GM18868 (cell line): ENCODE results near the gene TSPAN5.

ENCODE experiments used
- ATAC-seq: cut with Tn5 transposase; IDR thresholded peaks from one replicate; pipeline ENCODE4 v1.9.1; 2021; ENCODE audit warnings: mild to moderate bottlenecking, moderate library complexity; ENCODE audit not compliant: unreplicated experiment

TSPAN5 gene

GRCh38 chr4:98601708-98602107 lies 56.7 kb downstream of the TSPAN5 start:
- peak; percentile 74 for ATAC-seq

- no peak for ATAC-seq
These were observed 58.7 kb downstream of the TSPAN5 start for GRCh38 chr4:98599617-98600205.

- ATAC-seq = no peak
These were observed 71.5 kb downstream of the TSPAN5 start for GRCh38 chr4:98586962-98587354.

- ATAC-seq = no peak
These were observed 72.0 kb downstream of the TSPAN5 start for GRCh38 chr4:98586291-98586961.

GRCh38 chr4:98585596-98585995 lies 72.8 kb downstream of the TSPAN5 start:
- no peak for ATAC-seq

GRCh38 chr4:98584265-98584664 lies 74.1 kb downstream of the TSPAN5 start:
- no peak for ATAC-seq

GRCh38 chr4:98583265-98583664 lies 75.1 kb downstream of the TSPAN5 start:
- ATAC-seq = no peak

- ATAC-seq = no peak
These were observed 77.3 kb downstream of the TSPAN5 start for GRCh38 chr4:98581126-98581525.

- no peak for ATAC-seq
These were observed 80.5 kb downstream of the TSPAN5 start for GRCh38 chr4:98577956-98578355.

GRCh38 chr4:98574816-98575215 lies 83.6 kb downstream of the TSPAN5 start:
- no peak for ATAC-seq

GRCh38 chr4:98573791-98574190 lies 84.6 kb downstream of the TSPAN5 start:
- ATAC-seq = no peak

- ATAC-seq = no peak
These were observed 85.7 kb downstream of the TSPAN5 start for GRCh38 chr4:98572697-98573096.

- no peak for ATAC-seq
These were observed 87.1 kb downstream of the TSPAN5 start for GRCh38 chr4:98571161-98571786.

- no peak for ATAC-seq
These were observed 88.1 kb downstream of the TSPAN5 start for GRCh38 chr4:98570151-98570797.

GRCh38 chr4:98568941-98569663 lies 89.3 kb downstream of the TSPAN5 start:
- no peak for ATAC-seq

- no peak for ATAC-seq
These were observed 90.8 kb downstream of the TSPAN5 start for GRCh38 chr4:98567611-98568010.

- no peak for ATAC-seq
These were observed 91.9 kb downstream of the TSPAN5 start for GRCh38 chr4:98566361-98567008.

GRCh38 chr4:98565681-98566301 lies 92.6 kb downstream of the TSPAN5 start:
- ATAC-seq = no peak

GRCh38 chr4:98564852-98565251 lies 93.6 kb downstream of the TSPAN5 start:
- no peak for ATAC-seq

GRCh38 chr4:98560321-98560720 lies 98.1 kb downstream of the TSPAN5 start:
- no peak for ATAC-seq
